Osteoblast (primary cell): ENCODE measurements around the gene ETS2. TPM values are rescaled to one million over a fixed set of nuclear protein-coding genes. Genes with fewer than 3 reads are reported as not detected.

Source experiments
- DNase-seq: peaks from one replicate; pipeline ENCODE4 v3.0.0; 2011; ENCODE audit warnings: low spot score, mixed read lengths; ENCODE audit not compliant: insufficient read length; ENCODE audit errors: missing footprints
- H2AFZ ChIP-seq: 2 replicates; pipeline ENCODE4 v1.6.0; 2011; ENCODE audit warnings: mild to moderate bottlenecking, low read length
- H3K27ac ChIP-seq: 2 replicates; pipeline ENCODE4 v1.5.1; 2011; ENCODE audit warnings: mild to moderate bottlenecking, low read depth, low read length, moderate library complexity
- H3K27me3 ChIP-seq: 2 replicates; pipeline ENCODE4 v1.6.0; 2012; ENCODE audit warnings: mild to moderate bottlenecking, control low read depth, inconsistent platforms, low read length, moderate library complexity; ENCODE audit not compliant: insufficient read depth
- H3K36me3 ChIP-seq: 2 replicates; pipeline ENCODE4 v1.5.1; 2011; ENCODE audit warnings: mild to moderate bottlenecking, low read length, control low read depth, moderate library complexity; ENCODE audit not compliant: insufficient read depth
- H3K4me1 ChIP-seq: 2 replicates; pipeline ENCODE4 v1.5.1; 2011; ENCODE audit warnings: mild to moderate bottlenecking, low read length, control low read depth, moderate library complexity; ENCODE audit not compliant: insufficient read depth
- H3K4me2 ChIP-seq: 2 replicates; pipeline ENCODE4 v1.6.0; 2011; ENCODE audit warnings: mild to moderate bottlenecking, low read length; ENCODE audit not compliant: insufficient read depth
- H3K4me3 ChIP-seq: fragments of 200-600 bp; sonication (generic); 3 replicates; pipeline ENCODE4 v1.5.1; 2012; ENCODE audit warnings: mild to moderate bottlenecking, low read length, inconsistent platforms; ENCODE audit not compliant: insufficient read depth
- H3K79me2 ChIP-seq: 2 replicates; pipeline ENCODE4 v1.6.0; 2012; ENCODE audit warnings: mild to moderate bottlenecking, low read length, control low read depth, inconsistent platforms; ENCODE audit not compliant: insufficient read depth
- H3K9me3 ChIP-seq: 2 replicates; pipeline ENCODE4 v1.5.1; 2011; ENCODE audit warnings: low read depth, low read length, control low read depth
- H4K20me1 ChIP-seq: 2 replicates; pipeline ENCODE4 v1.6.0; 2012; ENCODE audit warnings: mild to moderate bottlenecking, low read length, control low read depth; ENCODE audit not compliant: insufficient read depth
- total RNA-seq: library from RNA; depleted of rRNA; stranded (reverse); fragments of >200 nt; gene quantifications from 2 replicates; pipeline ENCODE4 v1.2.3, GENCODE V29; 2012
- TF ChIP-seq, protein P1 (sequence below): IDR thresholded peaks from 2 replicates; pipeline ENCODE4 v1.5.1; 2011; ENCODE audit warnings: mild to moderate bottlenecking, low read depth, low read length, moderate library complexity; ENCODE audit errors: extremely low read depth

ETS2 gene
- total RNA-seq, 1 donor = 4.0 TPM

DNA sequence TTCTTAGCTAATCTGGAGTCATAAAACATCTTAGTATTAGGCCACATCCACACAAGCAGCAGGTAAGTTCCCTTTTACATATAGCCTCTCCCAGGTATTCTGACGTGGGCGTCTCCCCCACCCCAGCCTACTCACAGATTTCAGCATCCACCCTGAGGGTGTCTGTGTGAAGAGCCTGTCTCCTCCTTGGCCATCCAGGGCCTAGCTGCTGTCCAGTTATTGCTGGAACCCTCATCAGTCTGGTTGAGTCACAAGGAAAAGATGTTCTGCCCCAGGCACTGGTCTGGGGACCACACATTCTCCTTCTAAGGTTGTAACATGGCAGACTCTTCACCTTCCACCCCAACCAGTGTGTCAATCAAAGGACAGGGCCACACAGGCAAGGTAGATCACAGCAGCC is 57.6 kb downstream of the ETS2 start:
- Histone ChIP-seq H2AFZ (no peak overlapping the region), H3K9me3 (no peaks in the 10 kb centered on the region), H3K4me2 (no peak overlapping the region), H3K4me1 (no peaks in the 10 kb centered on the region), H3K79me2 (no peaks in the 10 kb centered on the region), H3K4me3 (no peak overlapping the region), H4K20me1 (no peaks in the 10 kb centered on the region), H3K27ac (no peak overlapping the region), H3K27me3 (peaks cover 16% of the 10 kb centered on the region), H3K36me3 (no peaks in the 10 kb centered on the region)
- TF ChIP-seq, protein P1, sequence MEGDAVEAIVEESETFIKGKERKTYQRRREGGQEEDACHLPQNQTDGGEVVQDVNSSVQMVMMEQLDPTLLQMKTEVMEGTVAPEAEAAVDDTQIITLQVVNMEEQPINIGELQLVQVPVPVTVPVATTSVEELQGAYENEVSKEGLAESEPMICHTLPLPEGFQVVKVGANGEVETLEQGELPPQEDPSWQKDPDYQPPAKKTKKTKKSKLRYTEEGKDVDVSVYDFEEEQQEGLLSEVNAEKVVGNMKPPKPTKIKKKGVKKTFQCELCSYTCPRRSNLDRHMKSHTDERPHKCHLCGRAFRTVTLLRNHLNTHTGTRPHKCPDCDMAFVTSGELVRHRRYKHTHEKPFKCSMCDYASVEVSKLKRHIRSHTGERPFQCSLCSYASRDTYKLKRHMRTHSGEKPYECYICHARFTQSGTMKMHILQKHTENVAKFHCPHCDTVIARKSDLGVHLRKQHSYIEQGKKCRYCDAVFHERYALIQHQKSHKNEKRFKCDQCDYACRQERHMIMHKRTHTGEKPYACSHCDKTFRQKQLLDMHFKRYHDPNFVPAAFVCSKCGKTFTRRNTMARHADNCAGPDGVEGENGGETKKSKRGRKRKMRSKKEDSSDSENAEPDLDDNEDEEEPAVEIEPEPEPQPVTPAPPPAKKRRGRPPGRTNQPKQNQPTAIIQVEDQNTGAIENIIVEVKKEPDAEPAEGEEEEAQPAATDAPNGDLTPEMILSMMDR = no peak
- DNase-seq = no peak

DNA sequence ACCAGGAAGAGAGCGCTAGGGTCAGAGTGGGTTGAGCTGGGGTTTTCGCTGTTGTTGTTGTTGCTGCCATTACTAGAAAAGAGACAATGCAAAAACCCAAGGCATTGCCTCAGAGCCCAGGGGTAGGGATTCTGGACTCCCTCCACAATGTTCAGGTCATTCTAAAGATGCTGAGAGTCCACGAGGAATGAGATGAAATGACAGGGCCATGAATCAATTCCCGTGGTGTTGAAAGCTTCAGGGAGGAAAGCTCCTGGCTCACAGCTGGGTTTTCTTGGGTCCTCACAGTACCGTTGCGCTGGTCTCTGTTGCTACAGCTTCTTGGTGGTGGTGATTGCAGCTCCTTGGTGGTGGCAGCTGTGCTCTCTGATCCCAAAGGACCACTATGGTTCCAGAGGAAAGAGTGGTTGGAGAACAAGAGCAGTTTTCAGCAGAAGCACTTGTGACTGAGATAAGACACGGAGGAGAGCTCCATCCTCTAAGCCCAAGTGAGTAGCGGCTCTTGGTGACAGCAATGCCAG is 58.2 kb downstream of the ETS2 start:
- Histone ChIP-seq H3K79me2 (no peaks in the 10 kb centered on the region), H3K9me3 (no peaks in the 10 kb centered on the region), H3K27ac (no peak overlapping the region), H4K20me1 (no peaks in the 10 kb centered on the region), H3K4me3 (no peak overlapping the region), H3K27me3 (peaks cover 21% of the 10 kb centered on the region), H3K4me1 (no peaks in the 10 kb centered on the region), H3K4me2 (no peak overlapping the region), H2AFZ (no peak overlapping the region), H3K36me3 (no peaks in the 10 kb centered on the region)
- TF ChIP-seq, protein P1 = no peak
- DNase-seq = no peak

DNA sequence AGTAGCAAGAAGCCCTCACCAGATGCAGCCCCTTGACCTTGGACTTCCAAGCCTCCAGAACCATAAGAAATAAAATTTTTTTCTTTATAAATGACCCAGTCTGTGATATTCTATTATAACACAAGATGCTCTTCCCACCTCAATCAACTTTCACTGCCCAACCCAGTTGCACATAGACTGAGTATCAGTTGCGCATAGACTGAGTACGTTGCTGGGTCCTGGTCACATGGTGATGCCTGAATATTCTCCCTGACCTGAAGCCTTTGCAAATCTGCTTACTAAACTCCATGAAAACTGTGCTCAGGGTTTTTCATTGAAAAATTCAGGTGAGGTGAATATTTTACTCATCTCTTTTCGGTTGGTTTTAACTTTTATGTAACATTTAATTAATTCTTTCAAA is 59.2 kb downstream of the ETS2 start:
- H2AFZ ChIP-seq = no peak overlapping the region
- no peak overlapping the region for H3K4me3 ChIP-seq
- no peak overlapping the region for H3K27ac ChIP-seq
- no peak for DNase-seq
- peaks cover 22% of the 10 kb centered on the region for H3K27me3 ChIP-seq
- H3K4me2 ChIP-seq = no peak overlapping the region
- H4K20me1 ChIP-seq = no peaks in the 10 kb centered on the region
- no peaks in the 10 kb centered on the region for H3K79me2 ChIP-seq
- H3K9me3 ChIP-seq = no peaks in the 10 kb centered on the region
- TF ChIP-seq, protein P1 = no peak
- H3K4me1 ChIP-seq = no peaks in the 10 kb centered on the region
- H3K36me3 ChIP-seq = no peaks in the 10 kb centered on the region

DNA sequence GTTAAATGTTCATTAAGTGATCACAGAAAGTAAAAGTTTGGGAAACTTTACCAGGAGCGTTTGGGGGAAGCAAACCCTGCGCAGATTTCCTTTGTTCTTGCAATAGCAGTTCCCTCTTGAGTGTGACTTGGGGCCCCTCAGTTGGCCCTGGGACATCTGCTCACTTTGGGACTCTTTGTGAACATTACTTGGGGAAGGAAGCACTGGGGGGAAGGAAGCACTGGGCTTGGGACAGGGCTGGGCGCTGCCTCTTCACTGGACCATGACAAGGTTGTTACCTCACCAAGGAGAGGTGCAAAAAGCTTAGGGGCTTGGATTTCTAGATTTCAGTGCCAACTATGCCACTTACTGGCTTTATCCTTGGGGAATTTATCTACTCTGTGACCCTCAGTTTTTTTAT is 63.5 kb downstream of the ETS2 start:
- no peak for DNase-seq
- Histone ChIP-seq H2AFZ (no peak overlapping the region), H3K4me2 (no peak overlapping the region), H3K36me3 (no peaks in the 10 kb centered on the region), H3K27me3 (peaks cover 21% of the 10 kb centered on the region), H3K9me3 (no peaks in the 10 kb centered on the region), H3K79me2 (no peaks in the 10 kb centered on the region), H3K4me3 (no peak overlapping the region), H4K20me1 (no peaks in the 10 kb centered on the region), H3K27ac (no peak overlapping the region), H3K4me1 (no peaks in the 10 kb centered on the region)
- TF ChIP-seq, protein P1 = no peak
